ENCODE data around the gene PADI6. TPM values are rescaled to one million over a fixed set of nuclear protein-coding genes. Genes with fewer than 3 reads are reported as not detected.

PADI6 gene
- total RNA-seq: not detected in 2 replicates

DNA sequence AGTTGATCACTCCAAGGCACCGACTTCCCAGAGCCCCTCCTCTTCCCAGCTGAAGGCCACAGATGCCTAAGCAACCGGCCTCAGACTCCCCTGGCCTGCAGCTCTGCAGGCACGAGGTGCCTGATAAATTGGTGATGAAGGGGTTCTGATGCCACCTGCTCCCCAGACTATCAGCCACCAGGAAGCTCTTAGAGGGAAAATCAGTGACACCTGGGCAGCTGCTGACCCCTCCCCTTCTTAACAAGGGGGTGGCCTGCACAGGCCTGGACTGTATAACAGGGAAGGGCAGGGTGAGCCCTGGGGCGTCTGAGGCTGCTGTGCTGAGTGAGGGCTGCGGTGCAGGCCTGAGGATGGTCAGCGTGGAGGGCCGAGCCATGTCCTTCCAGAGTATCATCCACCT is at the start of gene PADI6:
PADI6 (plus strand) TSS at position 301 of the 400 bp plus-strand sequence; CDS start at position 351, 50 bp downstream.

DNA sequence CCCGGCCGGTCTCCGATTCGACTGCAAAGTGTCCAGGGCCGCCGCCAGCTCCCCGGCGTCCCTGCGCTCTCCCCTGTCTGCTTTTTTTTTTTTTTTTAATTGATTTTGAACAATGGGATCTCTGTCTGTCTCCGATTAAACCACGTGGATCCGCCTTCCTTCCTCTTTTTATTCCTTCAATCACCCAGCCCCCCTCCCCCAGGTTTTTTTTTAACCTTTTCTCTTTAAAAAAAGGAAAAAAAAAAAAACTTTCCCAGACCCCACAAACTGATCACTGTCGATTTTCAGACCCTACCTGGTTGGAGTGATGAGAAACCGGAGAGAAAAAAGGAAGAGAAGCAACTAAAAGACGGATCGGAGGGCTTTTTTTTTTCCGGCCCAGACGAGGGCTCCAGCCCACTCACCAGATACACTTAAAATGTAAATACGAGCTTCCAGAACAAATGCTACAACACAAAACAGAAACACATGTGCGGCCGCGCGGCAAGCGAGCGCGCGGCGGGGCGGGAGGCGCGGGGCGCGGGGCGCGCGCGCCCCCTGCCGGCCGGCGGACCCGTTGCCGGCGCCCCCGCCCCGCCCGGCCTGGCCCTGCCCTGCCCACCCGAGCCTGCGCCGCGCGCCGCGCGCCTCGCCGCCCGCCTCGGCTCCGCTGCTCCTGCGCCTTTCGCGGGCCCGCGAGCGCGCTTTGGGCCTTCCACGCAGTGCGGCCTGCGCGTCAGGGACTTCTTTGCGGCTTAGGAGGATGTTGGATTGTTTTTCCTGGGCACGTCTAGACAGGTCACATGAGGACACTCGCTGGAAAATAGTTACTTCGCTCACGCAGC is 67.5 kb downstream of the PADI6 start, which contains the start of gene RCC2:
RCC2 (minus strand) TSS at position 428 of the 824 bp plus-strand sequence. CDS start 1,163 bp downstream, outside the sequence.

Other genes starting within 250 kb of the PADI6 start
- gene PADI1, start 167.1 kb upstream of the PADI6 start, total RNA-seq: not detected in 2 replicates
- not detected in 2 replicates for gene PADI3, start 123.1 kb upstream of the PADI6 start, total RNA-seq
- not detected in 2 replicates for gene PADI4, start 64.0 kb upstream of the PADI6 start, total RNA-seq
- gene RCC2, start 67.5 kb downstream of the PADI6 start, total RNA-seq: 129 TPM in 2 replicates
- gene ARHGEF10L, start 167.5 kb downstream of the PADI6 start, total RNA-seq: 0.67 and 0.98 TPM in 2 replicates